ENCODE measurements around the gene MARVELD1.

DNA sequence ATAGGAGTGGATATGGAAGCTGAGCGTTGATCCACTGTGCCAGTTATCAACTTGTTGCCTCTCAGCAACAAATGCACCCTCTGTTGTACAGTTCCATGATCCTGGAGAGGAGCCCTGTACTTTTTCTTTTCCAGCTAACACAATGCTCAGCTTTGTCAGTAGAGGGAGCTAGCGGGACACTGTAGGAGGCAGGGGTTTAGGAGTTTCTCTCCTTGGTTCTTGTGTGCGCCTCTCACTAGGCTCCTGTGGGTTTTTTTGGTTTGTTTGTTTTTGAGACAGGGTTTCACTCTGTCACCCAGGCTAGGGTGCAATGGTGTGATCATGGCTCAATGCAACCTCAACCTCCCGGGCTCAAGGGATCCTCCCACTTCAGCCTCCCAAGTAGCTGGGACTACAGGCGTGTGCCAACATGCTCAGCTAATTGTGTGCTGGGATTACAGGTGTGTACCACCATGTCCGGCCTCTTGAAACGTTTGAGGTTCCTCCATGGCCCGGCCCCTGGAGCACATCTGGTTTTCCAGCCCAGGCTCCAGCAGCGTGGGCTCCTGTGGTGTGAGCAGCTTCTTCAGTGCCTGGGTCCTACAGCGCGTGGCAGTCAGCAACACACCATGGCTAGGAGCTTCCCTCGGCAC, 12.0 kb upstream of the MARVELD1 start:
- TF ChIP-seq, protein P1, sequence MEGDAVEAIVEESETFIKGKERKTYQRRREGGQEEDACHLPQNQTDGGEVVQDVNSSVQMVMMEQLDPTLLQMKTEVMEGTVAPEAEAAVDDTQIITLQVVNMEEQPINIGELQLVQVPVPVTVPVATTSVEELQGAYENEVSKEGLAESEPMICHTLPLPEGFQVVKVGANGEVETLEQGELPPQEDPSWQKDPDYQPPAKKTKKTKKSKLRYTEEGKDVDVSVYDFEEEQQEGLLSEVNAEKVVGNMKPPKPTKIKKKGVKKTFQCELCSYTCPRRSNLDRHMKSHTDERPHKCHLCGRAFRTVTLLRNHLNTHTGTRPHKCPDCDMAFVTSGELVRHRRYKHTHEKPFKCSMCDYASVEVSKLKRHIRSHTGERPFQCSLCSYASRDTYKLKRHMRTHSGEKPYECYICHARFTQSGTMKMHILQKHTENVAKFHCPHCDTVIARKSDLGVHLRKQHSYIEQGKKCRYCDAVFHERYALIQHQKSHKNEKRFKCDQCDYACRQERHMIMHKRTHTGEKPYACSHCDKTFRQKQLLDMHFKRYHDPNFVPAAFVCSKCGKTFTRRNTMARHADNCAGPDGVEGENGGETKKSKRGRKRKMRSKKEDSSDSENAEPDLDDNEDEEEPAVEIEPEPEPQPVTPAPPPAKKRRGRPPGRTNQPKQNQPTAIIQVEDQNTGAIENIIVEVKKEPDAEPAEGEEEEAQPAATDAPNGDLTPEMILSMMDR (IDR thresholded peaks at IDR 0.05; ENCODE audit: low read depth, low read length): peak; percentile 74
- no peak for TF ChIP-seq EZH2phosphoT487 (IDR thresholded peaks at IDR 0.05; ENCODE audit: low read depth)
